Mesenchymal stem cell (in vitro differentiated cells and primary cell): ENCODE measurements around the gene SCN4A. TPM values are rescaled to one million over a fixed set of nuclear protein-coding genes. Genes with fewer than 3 reads are reported as not detected.
"Not testable (repeated sequence)": the region's sequence is repeated elsewhere in the genome, so short reads cannot be mapped to it uniquely, and the experiment has no call there.

ENCODE experiments used
- DNase-seq: peaks from one replicate; pipeline ENCODE4 v3.0.0-alpha.2; 2013
- H2AFZ ChIP-seq: one replicate; pipeline ENCODE4 v1.6.1; 2013; ENCODE audit warnings: low read depth, mild to moderate bottlenecking, control low read depth, inconsistent platforms, low read length, moderate library complexity
- H2AK5ac ChIP-seq: 2 replicates; pipeline ENCODE4 v1.6.1; 2013; ENCODE audit warnings: low read length, moderate library complexity, mild to moderate bottlenecking, inconsistent platforms; ENCODE audit not compliant: severe bottlenecking
- H2BK120ac ChIP-seq: one replicate; pipeline ENCODE4 v1.6.1; 2013; ENCODE audit warnings: low read depth, mild to moderate bottlenecking, inconsistent platforms, low read length, moderate library complexity
- H2BK12ac ChIP-seq, 2 experiments: one replicate each; pipeline ENCODE4 v1.6.1; 2013; ENCODE audit warnings: inconsistent platforms in 2 of 2, low read length in 2 of 2, mild to moderate bottlenecking in 2 of 2, moderate library complexity in 2 of 2, control low read depth in 1 of 2
- H2BK15ac ChIP-seq: one replicate; pipeline ENCODE4 v1.6.1; 2013; ENCODE audit warnings: mild to moderate bottlenecking, low read depth, inconsistent platforms; ENCODE audit not compliant: poor library complexity, severe bottlenecking
- H2BK5ac ChIP-seq: 2 replicates; pipeline ENCODE4 v1.6.1; 2013; ENCODE audit warnings: low read depth, mild to moderate bottlenecking, low read length, control low read depth, inconsistent platforms; ENCODE audit not compliant: poor library complexity, severe bottlenecking
- H3K14ac ChIP-seq, 2 experiments: one replicate each; pipeline ENCODE4 v1.6.1; 2013; ENCODE audit warnings: inconsistent platforms in 2 of 2, low read length in 2 of 2, control low read depth in 1 of 2, mild to moderate bottlenecking in 1 of 2, moderate library complexity in 1 of 2
- H3K18ac ChIP-seq, 2 experiments: one replicate each; pipeline ENCODE4 v1.6.1; 2013; ENCODE audit warnings: inconsistent platforms in 2 of 2, low read length in 2 of 2, control low read depth in 1 of 2, low read depth in 1 of 2, mild to moderate bottlenecking in 1 of 2
- H3K23ac ChIP-seq, 2 experiments: one replicate each; pipeline ENCODE4 v1.6.1; 2013; ENCODE audit warnings: inconsistent platforms in 2 of 2, low read length in 2 of 2, mild to moderate bottlenecking in 2 of 2, moderate library complexity in 2 of 2, control low read depth in 1 of 2
- H3K27ac ChIP-seq: 2 replicates; pipeline ENCODE4 v1.5.1; 2013; ENCODE audit warnings: mild to moderate bottlenecking, moderate library complexity, low read length, control low read depth, inconsistent platforms; ENCODE audit not compliant: poor library complexity, severe bottlenecking
- H3K27me3 ChIP-seq, 2 experiments: 2 replicates each; pipeline versions ENCODE4 v1.6.1 to v1.7.0; 2013; ENCODE audit warnings: low read length in 2 of 2, mild to moderate bottlenecking in 2 of 2, moderate library complexity in 2 of 2, control low read depth in 1 of 2, inconsistent platforms in 1 of 2; ENCODE audit not compliant: control insufficient read depth in 1 of 2, insufficient read depth in 1 of 2
- H3K36me3 ChIP-seq, 2 experiments: 2 replicates each; pipeline versions ENCODE4 v1.6.1 to v1.7.0; 2013; ENCODE audit warnings: low read length in 2 of 2, control low read depth in 1 of 2, inconsistent platforms in 1 of 2, low read depth in 1 of 2, mild to moderate bottlenecking in 1 of 2; ENCODE audit not compliant: insufficient read depth in 2 of 2, control insufficient read depth in 1 of 2
- H3K4ac ChIP-seq, 2 experiments: one replicate each; pipeline ENCODE4 v1.6.1; 2013; ENCODE audit warnings: inconsistent platforms in 2 of 2, low read length in 2 of 2, mild to moderate bottlenecking in 2 of 2, moderate library complexity in 2 of 2, control low read depth in 1 of 2, low read depth in 1 of 2
- H3K4me1 ChIP-seq: 2 replicates; pipeline ENCODE4 v1.6.1; 2013; ENCODE audit warnings: low read depth, low read length, control low read depth; ENCODE audit not compliant: control insufficient read depth, insufficient read depth
- H3K4me2 ChIP-seq: 2 replicates; pipeline ENCODE4 v1.6.1; 2013; ENCODE audit warnings: low read length, mild to moderate bottlenecking, inconsistent platforms; ENCODE audit not compliant: poor library complexity, severe bottlenecking
- H3K4me3 ChIP-seq, 2 experiments: 2 replicates each; pipeline versions ENCODE4 v1.5.1 to v1.7.0; 2013; ENCODE audit warnings: low read length in 2 of 2, mild to moderate bottlenecking in 2 of 2, control low read depth in 1 of 2, low read depth in 1 of 2; ENCODE audit not compliant: insufficient read depth in 1 of 2
- H3K79me1 ChIP-seq: replicated peaks from 2 replicates; pipeline ENCODE4 v1.6.1; 2013; ENCODE audit warnings: mild to moderate bottlenecking, control low read depth, low read length, inconsistent platforms; ENCODE audit not compliant: poor library complexity, severe bottlenecking
- H3K9ac ChIP-seq: 2 replicates; pipeline ENCODE4 v1.7.0; 2013; ENCODE audit warnings: mild to moderate bottlenecking, low read length, moderate library complexity
- H3K9me3 ChIP-seq: 2 replicates; pipeline ENCODE4 v1.7.0; 2013; ENCODE audit warnings: mild to moderate bottlenecking, low read length; ENCODE audit not compliant: control insufficient read depth
- H4K8ac ChIP-seq: one replicate; pipeline ENCODE4 v1.6.1; 2013; ENCODE audit warnings: inconsistent platforms, mild to moderate bottlenecking, low read length, moderate library complexity
- H4K91ac ChIP-seq: one replicate; pipeline ENCODE4 v1.6.1; 2013; ENCODE audit warnings: mild to moderate bottlenecking, low read length, inconsistent platforms
- WGBS: methylation state at CpG from one replicate; pipeline ENCODE4 v1.1.7; 2013; ENCODE audit warnings: mixed read lengths; 5-methylcytosine and 5-hydroxymethylcytosine counted together
- small RNA-seq: library from polyadenylated mRNA; stranded (forward); fragments of <200 nt; extraction: miRNeasy Mini kit (QIAGEN cat#:217004); gene quantifications from one replicate; pipeline ENCODE3, GENCODE V24; 2013; ENCODE audit warnings: low read depth

SCN4A gene

GRCh38 chr17:63892316-63893037 is 80.2 kb downstream of the SCN4A start:
- not testable (repeated sequence) for H4K8ac ChIP-seq, H3K36me3 ChIP-seq, H3K4ac ChIP-seq, H3K4me2 ChIP-seq, H2BK12ac ChIP-seq, H3K14ac ChIP-seq, H4K91ac ChIP-seq, H3K27ac ChIP-seq, H2AFZ ChIP-seq, H3K9me3 ChIP-seq, H3K4me3 ChIP-seq, H3K27me3 ChIP-seq, H2BK15ac ChIP-seq, H3K23ac ChIP-seq, H3K79me1 ChIP-seq, H2BK5ac ChIP-seq, H2AK5ac ChIP-seq, DNase-seq, H3K18ac ChIP-seq, H2BK120ac ChIP-seq, H3K9ac ChIP-seq, H3K4me1 ChIP-seq
- WGBS, result 69% methylated on average over 6 of the region's 11 CpGs

GRCh38 chr17:63889026-63889848 is 83.5 kb downstream of the SCN4A start:
- H3K27ac ChIP-seq, H3K4me2 ChIP-seq, H3K27me3 ChIP-seq, H2BK15ac ChIP-seq, H2AFZ ChIP-seq, H4K8ac ChIP-seq, H3K9ac ChIP-seq, H2BK12ac ChIP-seq, H3K4ac ChIP-seq, H2BK5ac ChIP-seq, H2BK120ac ChIP-seq, H3K9me3 ChIP-seq, H3K4me3 ChIP-seq, H3K79me1 ChIP-seq, H4K91ac ChIP-seq, H3K23ac ChIP-seq, H2AK5ac ChIP-seq, H3K36me3 ChIP-seq, H3K14ac ChIP-seq, H3K4me1 ChIP-seq, H3K18ac ChIP-seq: not testable (repeated sequence)
- WGBS, result 49% methylated on average over 11 of the region's 13 CpGs
- DNase-seq, result peak; percentile 47

Small RNA genes lying within 50 kb of the gene (small RNA-seq; reads per million reads assigned to genes)
- not detected for gene AC127029.1
- gene GH1, result not detected
